Lower lobe of right lung (tissue), 2 donors: ENCODE results near the gene PPP1R13L. TPM values are rescaled to one million over a fixed set of nuclear protein-coding genes. Genes with fewer than 3 reads are reported as not detected.

Source experiments
- ATAC-seq, 2 donors: fragments of 200-7000 bp; cut with Tn5 transposase; one replicate each; pipeline ENCODE4 v1.9.1; 2020 to 2022; ENCODE audit warnings: mild to moderate bottlenecking in 2 of 2, moderate library complexity in 2 of 2
- DNase-seq: peaks from one replicate; pipeline ENCODE4 v3.0.0-alpha.2; 2020
- H3K27ac ChIP-seq: fragments of 200-600 bp; one replicate; pipeline ENCODE4 v1.8.0; 2022
- H3K27me3 ChIP-seq: fragments of 200-600 bp; one replicate; pipeline ENCODE4 v1.8.0; 2022; ENCODE audit warnings: low read depth
- H3K36me3 ChIP-seq: fragments of 200-600 bp; one replicate; pipeline ENCODE4 v1.8.0; 2022; ENCODE audit warnings: mild to moderate bottlenecking
- H3K4me1 ChIP-seq: fragments of 200-600 bp; one replicate; pipeline ENCODE4 v1.8.0; 2022
- H3K4me3 ChIP-seq: fragments of 200-600 bp; one replicate; pipeline ENCODE4 v1.8.0; 2022; ENCODE audit warnings: mild to moderate bottlenecking
- H3K9me3 ChIP-seq: fragments of 200-600 bp; one replicate; pipeline ENCODE4 v1.8.0; 2022
- CTCF ChIP-seq: fragments of 200-600 bp; IDR thresholded peaks from one replicate; pipeline ENCODE4 v1.8.0; 2022; ENCODE audit warnings: antibody characterized with exemption, mild to moderate bottlenecking
- intact Hi-C: fragments of 100-400 bp; cut with DNase I; formaldehyde crosslinking; loops from one replicate; pipeline ENCODE4 v1.11.0; 2022
- microRNA-seq: library from miRNA; unstranded; fragments of <30 nt; microRNA quantifications from one replicate; pipeline ENCODE4 v1.2.0, GENCODE V29; 2020; ENCODE audit warnings: borderline number of aligned reads
- total RNA-seq: library from RNA; stranded (reverse); fragmentation: NEBNext Ultra II Directional; extraction: Animal tissue kit (Norgen Biotek cat#: 25700); gene quantifications from one replicate; pipeline ENCODE4 v1.2.1, GENCODE V29; 2021
- donor health status: DM: no; HTN: yes; CAD: no; lungs with severe emphysema.

The PPP1R13L gene
- total RNA-seq, 1 donor from 2014 or later, result 43.8 TPM

GRCh38 chr19:45333609-45334303, 71.1 kb downstream of the PPP1R13L start:
- no peak for TF ChIP-seq CTCF
- intact Hi-C loops, result no loop called here
- DNase-seq (no peak), ATAC-seq (no peak)
- H3K27me3 ChIP-seq, result no peaks in the 10 kb centered on the region
- H3K4me3 ChIP-seq, result no peak overlapping the region
- no peaks in the 10 kb centered on the region for H3K36me3 ChIP-seq
- no peak overlapping the region for H3K27ac ChIP-seq
- H3K9me3 ChIP-seq, result no peaks in the 10 kb centered on the region
- peaks cover 4% of the 10 kb centered on the region for H3K4me1 ChIP-seq

GRCh38 chr19:45331411-45331810, 73.5 kb downstream of the PPP1R13L start:
- H3K4me3 ChIP-seq, result no peak overlapping the region
- intact Hi-C loops, result no loop called here
- no peak for ATAC-seq
- H3K27ac ChIP-seq, result no peak overlapping the region
- H3K36me3 ChIP-seq, result no peaks in the 10 kb centered on the region
- H3K4me1 ChIP-seq, result no peaks in the 10 kb centered on the region
- H3K27me3 ChIP-seq, result no peaks in the 10 kb centered on the region
- DNase-seq, result no peak
- H3K9me3 ChIP-seq, result no peaks in the 10 kb centered on the region
- TF ChIP-seq CTCF, result no peak

Small RNAs within 50 kb of the gene (microRNA-seq; reads per million reads assigned to microRNA genes)
- not detected for gene MIR6088

Other genes with a start within 250 kb of the PPP1R13L start
- not detected for gene NKPD1, start 244.1 kb downstream of the PPP1R13L start, total RNA-seq
- 18.4 TPM for gene TRAPPC6A, start 226.8 kb downstream of the PPP1R13L start, total RNA-seq
- 15.9 TPM for gene BLOC1S3, start 226.3 kb downstream of the PPP1R13L start, total RNA-seq
- 3.6 TPM for gene EXOC3L2, start 159.7 kb downstream of the PPP1R13L start, total RNA-seq
- 32.5 TPM for gene MARK4, start 153.8 kb downstream of the PPP1R13L start, total RNA-seq
- 0.24 TPM for gene CKM, start 82.2 kb downstream of the PPP1R13L start, total RNA-seq
- gene KLC3, start 64.3 kb downstream of the PPP1R13L start, total RNA-seq, result 1.4 TPM
- 14.0 TPM for gene ERCC2, start 34.5 kb downstream of the PPP1R13L start, total RNA-seq
- gene POLR1G, start 1.6 kb upstream of the PPP1R13L start, total RNA-seq, result 4.5 TPM
- 41.6 TPM for gene ERCC1, start 18.8 kb upstream of the PPP1R13L start, total RNA-seq
- gene FOSB, start 62.9 kb upstream of the PPP1R13L start, total RNA-seq, result 18.0 TPM
- gene RTN2, start 92.0 kb upstream of the PPP1R13L start, total RNA-seq, result 16.2 TPM
- 1.8 TPM for gene PPM1N, start 93.4 kb upstream of the PPP1R13L start, total RNA-seq
- gene VASP, start 102.4 kb upstream of the PPP1R13L start, total RNA-seq, result 190 TPM
- gene OPA3, start 179.7 kb upstream of the PPP1R13L start, total RNA-seq, result 11.3 TPM
- 10.5 TPM for gene GPR4, start 197.1 kb upstream of the PPP1R13L start, total RNA-seq
- 51.4 TPM for gene EML2, start 234.3 kb upstream of the PPP1R13L start, total RNA-seq